Right forelimb (tissue), 1 donor: ENCODE results near the gene PRKG2.
"Not testable (repeated sequence)": the region's sequence is repeated elsewhere in the genome, so short reads cannot be mapped to it uniquely, and the experiment has no call there.

Experiments used
- DNase-seq: peaks from one replicate; pipeline ENCODE4 v3.0.0-alpha.2; 2018

PRKG2 gene, protein sequence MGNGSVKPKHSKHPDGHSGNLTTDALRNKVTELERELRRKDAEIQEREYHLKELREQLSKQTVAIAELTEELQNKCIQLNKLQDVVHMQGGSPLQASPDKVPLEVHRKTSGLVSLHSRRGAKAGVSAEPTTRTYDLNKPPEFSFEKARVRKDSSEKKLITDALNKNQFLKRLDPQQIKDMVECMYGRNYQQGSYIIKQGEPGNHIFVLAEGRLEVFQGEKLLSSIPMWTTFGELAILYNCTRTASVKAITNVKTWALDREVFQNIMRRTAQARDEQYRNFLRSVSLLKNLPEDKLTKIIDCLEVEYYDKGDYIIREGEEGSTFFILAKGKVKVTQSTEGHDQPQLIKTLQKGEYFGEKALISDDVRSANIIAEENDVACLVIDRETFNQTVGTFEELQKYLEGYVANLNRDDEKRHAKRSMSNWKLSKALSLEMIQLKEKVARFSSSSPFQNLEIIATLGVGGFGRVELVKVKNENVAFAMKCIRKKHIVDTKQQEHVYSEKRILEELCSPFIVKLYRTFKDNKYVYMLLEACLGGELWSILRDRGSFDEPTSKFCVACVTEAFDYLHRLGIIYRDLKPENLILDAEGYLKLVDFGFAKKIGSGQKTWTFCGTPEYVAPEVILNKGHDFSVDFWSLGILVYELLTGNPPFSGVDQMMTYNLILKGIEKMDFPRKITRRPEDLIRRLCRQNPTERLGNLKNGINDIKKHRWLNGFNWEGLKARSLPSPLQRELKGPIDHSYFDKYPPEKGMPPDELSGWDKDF

DNA sequence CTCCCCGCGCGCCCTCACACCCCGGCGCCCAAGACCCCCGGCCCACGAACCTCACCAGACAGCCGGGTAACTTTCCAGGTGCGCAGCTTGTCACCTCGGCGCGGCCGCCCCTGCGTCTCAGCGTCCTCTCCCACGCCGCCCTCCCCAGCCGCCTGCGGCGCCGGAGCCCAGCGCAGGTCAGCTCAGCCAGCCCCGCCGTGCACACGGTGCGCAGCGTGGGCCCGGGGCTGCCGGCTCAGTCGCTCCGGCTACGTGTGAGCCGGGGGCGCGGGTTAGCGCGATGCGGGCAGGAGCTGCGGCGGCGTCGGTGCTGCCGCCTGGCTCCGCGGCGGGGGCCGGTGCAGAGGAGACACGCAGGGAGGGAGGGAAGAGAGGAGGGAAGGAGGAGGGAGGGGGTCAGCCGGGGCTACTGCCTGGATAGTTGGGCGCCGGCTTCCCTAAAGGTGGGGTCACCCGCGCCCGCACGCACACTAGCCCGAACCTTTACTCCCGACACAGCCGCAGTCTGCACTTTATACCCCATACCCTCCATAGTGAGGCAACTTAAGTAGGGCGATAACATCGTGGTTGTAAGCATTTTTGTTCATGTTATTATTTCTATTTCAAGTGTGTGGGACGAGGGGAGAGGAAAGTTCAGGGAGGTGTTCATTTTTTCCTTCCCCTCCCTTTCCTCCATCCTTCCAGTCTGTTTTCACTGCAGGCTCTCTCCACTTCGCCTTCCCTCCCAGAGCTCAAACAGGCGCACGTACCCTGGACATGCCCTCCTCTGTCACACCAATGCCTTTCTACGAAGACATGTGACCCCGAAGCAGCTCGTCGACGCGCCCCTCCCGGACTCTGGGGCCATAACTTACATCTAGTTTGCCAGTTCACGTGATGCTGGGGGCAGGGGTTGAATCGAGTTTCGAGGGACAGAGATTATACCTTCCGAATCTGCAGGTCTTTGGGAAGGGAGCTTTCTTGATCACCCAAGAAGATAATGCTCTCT lies at the start of gene PRKG2:
TSS of gene PRKG2 (minus strand) at position 342 of the 988 bp plus-strand sequence. CDS start 10,175 bp downstream, outside the sequence.
- no peak for DNase-seq

DNA sequence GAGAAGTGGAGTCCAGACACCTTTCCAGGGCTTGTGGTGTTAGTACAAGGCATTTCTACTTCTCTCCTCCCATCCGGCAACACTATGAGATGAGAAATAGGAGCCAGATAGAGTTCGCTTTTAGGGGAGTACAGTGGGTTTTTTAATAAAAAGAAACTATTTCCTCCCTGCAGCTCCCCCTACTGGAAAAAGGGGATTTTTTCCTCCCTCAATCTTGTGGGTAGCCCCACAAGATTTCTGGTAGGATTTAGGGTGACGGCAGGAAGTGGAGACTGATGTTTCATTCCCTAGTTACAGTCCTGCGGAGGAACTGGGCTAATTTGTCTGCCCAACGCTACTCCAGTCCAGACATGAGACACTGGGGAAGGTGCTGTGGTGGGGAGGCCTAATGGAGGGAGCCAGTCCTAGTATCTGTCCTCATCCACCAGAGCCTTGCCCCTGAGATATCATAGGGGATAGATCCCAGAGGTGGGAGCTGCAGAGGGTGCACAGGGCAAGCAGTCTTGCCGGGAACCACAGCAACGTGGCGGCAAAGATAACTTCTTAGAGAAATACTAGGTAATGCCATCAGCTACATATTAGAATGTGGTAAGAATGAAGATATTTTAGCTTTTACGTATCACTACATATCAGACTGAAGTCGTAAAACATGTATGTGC lies 45.5 kb upstream of the PRKG2 start:
- no peak for DNase-seq

DNA sequence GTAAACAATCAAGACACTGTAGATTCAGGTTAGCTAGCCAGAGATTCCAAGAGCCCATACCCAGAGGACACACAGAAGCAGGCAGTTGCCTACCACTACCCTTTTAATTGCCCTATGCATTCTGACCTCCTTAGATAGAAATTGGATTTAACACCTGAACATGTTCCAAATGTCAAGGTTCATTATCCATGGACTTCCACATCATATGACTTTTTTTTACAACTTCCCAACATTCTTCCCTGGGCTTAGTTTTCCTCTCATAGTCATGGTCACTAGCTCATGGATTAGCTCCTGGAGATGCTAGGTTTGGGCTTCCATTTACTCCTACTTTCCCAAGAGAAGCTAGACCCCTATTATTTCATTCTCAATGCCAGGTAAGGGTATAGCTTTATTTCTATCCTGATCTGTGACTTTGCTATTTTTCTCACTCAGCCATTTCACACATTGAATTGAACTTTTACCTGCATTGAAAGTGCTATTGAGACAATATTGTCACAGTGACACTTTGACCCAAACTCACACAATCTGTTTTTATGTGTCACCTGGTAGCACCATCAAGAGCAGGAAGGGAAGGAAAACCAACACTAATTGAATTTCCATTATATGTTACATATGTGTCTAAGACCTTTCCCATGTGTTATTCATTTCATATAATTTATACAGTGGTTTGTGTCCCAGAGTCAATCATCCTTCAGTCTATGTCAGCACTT lies 44.0 kb upstream of the PRKG2 start:
- no peak for DNase-seq

GRCh38 chr4:81257816-81258215 lies 42.8 kb upstream of the PRKG2 start:
- DNase-seq, result no peak

- no peak for DNase-seq
These were observed 42.0 kb upstream of the PRKG2 start for GRCh38 chr4:81257021-81257420.

- no peak for DNase-seq
These were observed 41.3 kb upstream of the PRKG2 start for GRCh38 chr4:81256059-81256970.

DNA sequence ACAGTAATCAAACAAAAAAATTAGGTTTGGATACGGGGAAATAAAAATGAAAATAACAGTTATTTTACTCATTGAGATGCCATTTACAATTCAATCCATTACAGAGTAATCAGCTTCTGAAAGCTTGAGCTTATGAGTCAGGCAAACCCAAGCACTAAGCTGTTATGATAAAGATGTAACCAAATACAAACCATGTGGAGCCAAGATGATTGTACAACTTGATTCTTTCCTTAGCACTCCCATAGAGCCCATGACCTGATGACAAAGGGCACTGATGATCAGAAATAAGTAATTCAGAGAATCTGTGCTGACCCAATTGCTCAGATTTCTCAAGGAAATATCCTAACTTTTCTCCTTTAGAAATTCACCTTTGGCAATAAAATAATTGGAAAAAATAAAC lies 40.5 kb upstream of the PRKG2 start:
- no peak for DNase-seq

DNA sequence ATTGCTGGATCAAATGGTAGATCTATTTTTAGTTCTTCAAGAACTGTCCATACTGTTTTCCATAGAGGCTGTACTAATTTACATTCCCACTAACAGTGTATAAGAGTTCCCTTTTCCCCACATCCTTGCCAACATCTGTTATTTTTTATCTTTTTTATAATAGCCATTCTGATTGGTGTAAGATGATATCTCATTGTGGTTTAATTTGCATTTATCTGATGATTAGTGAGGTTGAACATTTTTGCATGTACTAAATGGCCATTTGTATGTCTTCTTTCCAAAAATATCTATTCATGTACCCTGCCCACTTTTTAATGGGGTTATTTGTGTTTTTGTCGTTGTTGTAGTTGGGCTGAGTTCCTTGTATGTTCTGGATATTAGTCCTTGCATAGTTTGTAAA lies 35.4 kb upstream of the PRKG2 start:
- DNase-seq, result no peak

DNA sequence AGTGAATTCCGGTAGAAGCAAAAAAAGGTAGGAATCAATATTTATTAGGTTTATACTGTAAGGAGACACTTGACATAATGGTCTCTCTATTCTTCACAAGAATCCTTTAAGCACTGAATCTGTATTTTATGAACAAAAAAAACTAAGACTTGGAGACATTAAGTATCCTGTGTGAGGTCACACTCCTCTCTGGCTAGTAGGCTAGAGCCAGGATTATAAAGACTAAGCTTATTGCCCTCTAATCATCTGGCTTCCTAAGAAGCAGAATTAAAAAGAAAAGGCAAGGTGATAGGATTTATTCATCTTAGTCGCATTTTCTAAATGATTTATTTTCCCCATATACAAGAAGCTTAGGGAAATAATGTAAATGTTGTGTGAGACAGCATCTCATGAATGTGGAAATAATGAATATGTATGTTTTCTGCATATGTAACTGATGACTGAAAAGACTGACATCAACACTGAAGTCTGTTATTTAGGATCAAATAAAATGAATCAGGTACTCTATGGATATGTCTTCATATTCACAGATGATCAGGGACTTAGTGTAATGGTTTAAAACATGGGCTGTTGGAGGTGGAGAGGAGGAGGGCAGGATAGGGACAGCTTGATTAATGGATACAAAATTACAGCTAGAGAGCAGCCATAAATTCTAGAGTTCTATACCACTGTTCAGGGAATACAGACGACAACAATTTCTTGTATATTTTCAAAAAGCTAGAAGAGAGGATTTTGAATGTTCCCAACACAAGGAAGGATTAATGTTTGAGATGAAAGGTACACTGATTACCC lies 30.4 kb upstream of the PRKG2 start:
- no peak for DNase-seq

- DNase-seq, result no peak
These were observed 22.8 kb upstream of the PRKG2 start for GRCh38 chr4:81237791-81238190.

GRCh38 chr4:81235982-81236749 lies 21.1 kb upstream of the PRKG2 start:
- DNase-seq, result no peak

GRCh38 chr4:81227968-81228367 lies 12.9 kb upstream of the PRKG2 start:
- no peak for DNase-seq

- no peak for DNase-seq
These were observed 12.1 kb upstream of the PRKG2 start for GRCh38 chr4:81227138-81227537.

DNA sequence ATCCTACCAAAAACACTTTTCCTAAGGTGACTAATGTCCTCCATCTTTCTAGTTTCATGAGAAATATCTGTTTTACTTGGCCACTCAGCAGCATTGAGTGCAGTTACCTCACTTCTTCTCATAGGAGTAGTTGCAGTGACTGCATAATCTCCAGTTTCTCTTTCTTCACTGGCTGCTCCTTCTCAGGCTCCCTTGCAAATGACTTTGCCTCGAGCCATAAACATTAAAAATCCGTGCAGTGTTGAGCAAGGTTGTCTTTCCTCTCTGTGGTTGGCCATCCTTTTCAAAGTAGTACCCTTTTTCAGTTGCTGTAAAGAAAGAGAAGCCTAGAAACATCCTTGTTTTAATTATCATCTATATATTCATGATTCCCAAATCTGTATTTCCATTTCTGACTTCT lies 10.2 kb upstream of the PRKG2 start:
- DNase-seq, result no peak

DNA sequence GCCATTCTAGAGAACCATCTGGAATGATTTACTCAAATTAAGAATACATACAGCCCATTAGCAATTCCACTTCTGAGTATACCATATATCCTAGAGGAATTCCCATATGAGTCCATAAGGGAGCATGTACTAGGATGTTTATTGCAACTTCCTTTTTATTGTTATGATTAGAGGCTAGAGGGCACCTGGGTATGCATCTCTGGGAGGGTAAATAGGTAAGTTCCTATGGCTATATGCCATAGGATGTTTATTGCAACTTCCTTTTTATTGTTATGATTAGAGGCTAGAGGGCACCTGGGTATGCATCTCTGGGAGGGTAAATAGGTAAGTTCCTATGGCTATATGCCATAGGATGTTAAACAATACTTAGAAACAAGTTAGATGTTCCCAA lies 7.1 kb upstream of the PRKG2 start:
- DNase-seq, result not testable (repeated sequence)

- no peak for DNase-seq
These were observed 6.5 kb upstream of the PRKG2 start for GRCh38 chr4:81221303-81222081.

- DNase-seq, result no peak
These were observed 5.2 kb upstream of the PRKG2 start for GRCh38 chr4:81220271-81220670.

- DNase-seq, result no peak
These were observed 3.2 kb upstream of the PRKG2 start for GRCh38 chr4:81218206-81218605.
